ENCODE data around the gene GNG8.

GNG8 gene

DNA sequence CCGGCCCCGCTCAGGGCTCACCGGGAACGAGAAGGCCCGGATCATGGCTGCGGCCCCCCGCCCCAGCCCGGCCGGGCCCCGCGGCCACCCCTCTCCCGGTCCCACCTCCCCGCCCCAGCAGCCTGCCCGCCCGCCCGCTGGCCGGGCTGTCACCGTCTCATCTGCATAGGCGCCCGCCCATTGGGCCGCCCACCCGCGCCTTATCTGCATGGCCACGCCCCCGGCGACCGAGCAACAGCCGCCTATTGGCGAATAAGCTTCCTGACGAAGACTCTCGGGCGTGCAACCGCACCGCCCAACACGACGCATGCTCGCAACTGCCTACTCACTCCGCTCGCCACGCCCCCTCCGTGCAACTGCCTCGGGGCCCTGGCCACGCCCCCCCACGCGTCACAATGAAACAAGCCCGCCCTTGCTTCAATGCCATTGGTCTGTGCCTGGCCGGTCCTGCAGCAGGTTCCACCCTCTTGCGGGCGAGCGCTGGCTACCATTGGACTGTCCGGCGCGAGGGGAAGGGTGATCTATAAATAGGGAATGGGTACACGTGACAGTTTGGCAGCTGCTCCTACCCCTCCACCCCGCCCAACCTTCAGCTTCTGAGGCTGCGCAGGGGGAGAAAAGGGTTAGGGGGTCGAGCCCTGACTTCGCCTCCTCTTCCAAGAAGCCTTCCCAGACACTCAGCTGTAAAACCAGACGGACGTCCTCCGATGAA is 25.2 kb upstream of the GNG8 start, which contains the start of gene DACT3 (continued):
- TF ChIP-seq, protein P1, sequence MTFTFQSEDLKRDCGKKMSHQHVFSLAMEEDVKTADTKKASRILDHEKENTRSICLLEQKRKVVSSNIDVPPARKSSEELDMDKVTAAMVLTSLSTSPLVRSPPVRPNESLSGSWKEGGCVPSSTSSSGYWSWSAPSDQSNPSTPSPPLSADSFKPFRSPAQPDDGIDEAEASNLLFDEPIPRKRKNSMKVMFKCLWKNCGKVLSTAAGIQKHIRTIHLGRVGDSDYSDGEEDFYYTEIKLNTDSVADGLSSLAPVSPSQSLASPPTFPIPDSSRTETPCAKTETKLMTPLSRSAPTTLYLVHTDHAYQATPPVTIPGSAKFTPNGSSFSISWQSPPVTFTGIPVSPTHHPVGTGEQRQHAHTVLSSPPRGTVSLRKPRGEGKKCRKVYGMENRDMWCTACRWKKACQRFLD (tag by site-specific recombination; IDR thresholded peaks at IDR 0.05) = no peak
- TF ChIP-seq ZNF777 (tag by site-specific recombination; IDR thresholded peaks at IDR 0.05; ENCODE audit: borderline replicate concordance) = no peak
- TF ChIP-seq ZNF175 (tag by site-specific recombination; IDR thresholded peaks at IDR 0.05) = no peak
- no peak for TF ChIP-seq ZNF629 (tag by site-specific recombination; IDR thresholded peaks at IDR 0.05)
- TF ChIP-seq, protein P2, sequence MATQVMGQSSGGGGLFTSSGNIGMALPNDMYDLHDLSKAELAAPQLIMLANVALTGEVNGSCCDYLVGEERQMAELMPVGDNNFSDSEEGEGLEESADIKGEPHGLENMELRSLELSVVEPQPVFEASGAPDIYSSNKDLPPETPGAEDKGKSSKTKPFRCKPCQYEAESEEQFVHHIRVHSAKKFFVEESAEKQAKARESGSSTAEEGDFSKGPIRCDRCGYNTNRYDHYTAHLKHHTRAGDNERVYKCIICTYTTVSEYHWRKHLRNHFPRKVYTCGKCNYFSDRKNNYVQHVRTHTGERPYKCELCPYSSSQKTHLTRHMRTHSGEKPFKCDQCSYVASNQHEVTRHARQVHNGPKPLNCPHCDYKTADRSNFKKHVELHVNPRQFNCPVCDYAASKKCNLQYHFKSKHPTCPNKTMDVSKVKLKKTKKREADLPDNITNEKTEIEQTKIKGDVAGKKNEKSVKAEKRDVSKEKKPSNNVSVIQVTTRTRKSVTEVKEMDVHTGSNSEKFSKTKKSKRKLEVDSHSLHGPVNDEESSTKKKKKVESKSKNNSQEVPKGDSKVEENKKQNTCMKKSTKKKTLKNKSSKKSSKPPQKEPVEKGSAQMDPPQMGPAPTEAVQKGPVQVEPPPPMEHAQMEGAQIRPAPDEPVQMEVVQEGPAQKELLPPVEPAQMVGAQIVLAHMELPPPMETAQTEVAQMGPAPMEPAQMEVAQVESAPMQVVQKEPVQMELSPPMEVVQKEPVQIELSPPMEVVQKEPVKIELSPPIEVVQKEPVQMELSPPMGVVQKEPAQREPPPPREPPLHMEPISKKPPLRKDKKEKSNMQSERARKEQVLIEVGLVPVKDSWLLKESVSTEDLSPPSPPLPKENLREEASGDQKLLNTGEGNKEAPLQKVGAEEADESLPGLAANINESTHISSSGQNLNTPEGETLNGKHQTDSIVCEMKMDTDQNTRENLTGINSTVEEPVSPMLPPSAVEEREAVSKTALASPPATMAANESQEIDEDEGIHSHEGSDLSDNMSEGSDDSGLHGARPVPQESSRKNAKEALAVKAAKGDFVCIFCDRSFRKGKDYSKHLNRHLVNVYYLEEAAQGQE (tag by site-specific recombination; IDR thresholded peaks at IDR 0.05) = no peak
- TF ChIP-seq, protein P3, sequence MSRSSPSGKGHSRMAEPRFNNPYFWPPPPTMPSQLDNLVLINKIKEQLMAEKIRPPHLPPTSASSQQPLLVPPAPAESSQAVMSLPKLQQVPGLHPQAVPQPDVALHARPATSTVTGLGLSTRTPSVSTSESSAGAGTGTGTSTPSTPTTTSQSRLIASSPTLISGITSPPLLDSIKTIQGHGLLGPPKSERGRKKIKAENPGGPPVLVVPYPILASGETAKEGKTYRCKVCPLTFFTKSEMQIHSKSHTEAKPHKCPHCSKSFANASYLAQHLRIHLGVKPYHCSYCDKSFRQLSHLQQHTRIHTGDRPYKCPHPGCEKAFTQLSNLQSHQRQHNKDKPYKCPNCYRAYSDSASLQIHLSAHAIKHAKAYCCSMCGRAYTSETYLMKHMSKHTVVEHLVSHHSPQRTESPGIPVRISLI (tag by site-specific recombination; IDR thresholded peaks at IDR 0.05) = no peak
- no peak for TF ChIP-seq ZSCAN30 (tag by site-specific recombination; IDR thresholded peaks at IDR 0.05)
- no peak; the same call in 1 of the 2 replicates for TF ChIP-seq ZNF561 (tag by site-specific recombination; IDR thresholded peaks at IDR 0.05; ENCODE audit: borderline replicate concordance)
- TF ChIP-seq ZNF157 (tag by site-specific recombination; IDR thresholded peaks at IDR 0.05) = no peak
- peak; percentile 1; the same call in 1 of the 2 replicates for TF ChIP-seq GLIS2 (tag by site-specific recombination; IDR thresholded peaks at IDR 0.05)
- no peak for TF ChIP-seq ZNF266 (tag by site-specific recombination; IDR thresholded peaks at IDR 0.05; ENCODE audit: low read depth)
- TF ChIP-seq, protein P4, sequence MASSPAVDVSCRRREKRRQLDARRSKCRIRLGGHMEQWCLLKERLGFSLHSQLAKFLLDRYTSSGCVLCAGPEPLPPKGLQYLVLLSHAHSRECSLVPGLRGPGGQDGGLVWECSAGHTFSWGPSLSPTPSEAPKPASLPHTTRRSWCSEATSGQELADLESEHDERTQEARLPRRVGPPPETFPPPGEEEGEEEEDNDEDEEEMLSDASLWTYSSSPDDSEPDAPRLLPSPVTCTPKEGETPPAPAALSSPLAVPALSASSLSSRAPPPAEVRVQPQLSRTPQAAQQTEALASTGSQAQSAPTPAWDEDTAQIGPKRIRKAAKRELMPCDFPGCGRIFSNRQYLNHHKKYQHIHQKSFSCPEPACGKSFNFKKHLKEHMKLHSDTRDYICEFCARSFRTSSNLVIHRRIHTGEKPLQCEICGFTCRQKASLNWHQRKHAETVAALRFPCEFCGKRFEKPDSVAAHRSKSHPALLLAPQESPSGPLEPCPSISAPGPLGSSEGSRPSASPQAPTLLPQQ (tag by site-specific recombination; IDR thresholded peaks at IDR 0.05) = no peak; the same call in 1 of the 2 replicates
- TF ChIP-seq, protein P5, sequence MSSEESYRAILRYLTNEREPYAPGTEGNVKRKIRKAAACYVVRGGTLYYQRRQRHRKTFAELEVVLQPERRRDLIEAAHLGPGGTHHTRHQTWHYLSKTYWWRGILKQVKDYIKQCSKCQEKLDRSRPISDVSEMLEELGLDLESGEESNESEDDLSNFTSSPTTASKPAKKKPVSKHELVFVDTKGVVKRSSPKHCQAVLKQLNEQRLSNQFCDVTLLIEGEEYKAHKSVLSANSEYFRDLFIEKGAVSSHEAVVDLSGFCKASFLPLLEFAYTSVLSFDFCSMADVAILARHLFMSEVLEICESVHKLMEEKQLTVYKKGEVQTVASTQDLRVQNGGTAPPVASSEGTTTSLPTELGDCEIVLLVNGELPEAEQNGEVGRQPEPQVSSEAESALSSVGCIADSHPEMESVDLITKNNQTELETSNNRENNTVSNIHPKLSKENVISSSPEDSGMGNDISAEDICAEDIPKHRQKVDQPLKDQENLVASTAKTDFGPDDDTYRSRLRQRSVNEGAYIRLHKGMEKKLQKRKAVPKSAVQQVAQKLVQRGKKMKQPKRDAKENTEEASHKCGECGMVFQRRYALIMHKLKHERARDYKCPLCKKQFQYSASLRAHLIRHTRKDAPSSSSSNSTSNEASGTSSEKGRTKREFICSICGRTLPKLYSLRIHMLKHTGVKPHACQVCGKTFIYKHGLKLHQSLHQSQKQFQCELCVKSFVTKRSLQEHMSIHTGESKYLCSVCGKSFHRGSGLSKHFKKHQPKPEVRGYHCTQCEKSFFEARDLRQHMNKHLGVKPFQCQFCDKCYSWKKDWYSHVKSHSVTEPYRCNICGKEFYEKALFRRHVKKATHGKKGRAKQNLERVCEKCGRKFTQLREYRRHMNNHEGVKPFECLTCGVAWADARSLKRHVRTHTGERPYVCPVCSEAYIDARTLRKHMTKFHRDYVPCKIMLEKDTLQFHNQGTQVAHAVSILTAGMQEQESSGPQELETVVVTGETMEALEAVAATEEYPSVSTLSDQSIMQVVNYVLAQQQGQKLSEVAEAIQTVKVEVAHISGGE (tag by site-specific recombination; conservative IDR thresholded peaks at IDR 0.05; ENCODE audit: low read depth) = peak; percentile 33; the same call in 1 of the 2 replicates
- TF ChIP-seq PBX3 (CRISPR knock-in tag; IDR thresholded peaks at IDR 0.05) = no peak
- TF ChIP-seq, protein P6, sequence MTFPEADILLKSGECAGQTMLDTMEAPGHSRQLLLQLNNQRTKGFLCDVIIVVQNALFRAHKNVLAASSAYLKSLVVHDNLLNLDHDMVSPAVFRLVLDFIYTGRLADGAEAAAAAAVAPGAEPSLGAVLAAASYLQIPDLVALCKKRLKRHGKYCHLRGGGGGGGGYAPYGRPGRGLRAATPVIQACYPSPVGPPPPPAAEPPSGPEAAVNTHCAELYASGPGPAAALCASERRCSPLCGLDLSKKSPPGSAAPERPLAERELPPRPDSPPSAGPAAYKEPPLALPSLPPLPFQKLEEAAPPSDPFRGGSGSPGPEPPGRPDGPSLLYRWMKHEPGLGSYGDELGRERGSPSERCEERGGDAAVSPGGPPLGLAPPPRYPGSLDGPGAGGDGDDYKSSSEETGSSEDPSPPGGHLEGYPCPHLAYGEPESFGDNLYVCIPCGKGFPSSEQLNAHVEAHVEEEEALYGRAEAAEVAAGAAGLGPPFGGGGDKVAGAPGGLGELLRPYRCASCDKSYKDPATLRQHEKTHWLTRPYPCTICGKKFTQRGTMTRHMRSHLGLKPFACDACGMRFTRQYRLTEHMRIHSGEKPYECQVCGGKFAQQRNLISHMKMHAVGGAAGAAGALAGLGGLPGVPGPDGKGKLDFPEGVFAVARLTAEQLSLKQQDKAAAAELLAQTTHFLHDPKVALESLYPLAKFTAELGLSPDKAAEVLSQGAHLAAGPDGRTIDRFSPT (tag by site-specific recombination; IDR thresholded peaks at IDR 0.05) = no peak
- TF ChIP-seq ZNF544 (tag by site-specific recombination; IDR thresholded peaks at IDR 0.05) = no peak
- TF ChIP-seq ZNF16 (tag by site-specific recombination; IDR thresholded peaks at IDR 0.05; ENCODE audit: low read depth) = no peak
- no peak for TF ChIP-seq AEBP2 (tag by site-specific recombination; IDR thresholded peaks at IDR 0.05; ENCODE audit: borderline replicate concordance)
- no peak; the same call in 1 of the 2 replicates for TF ChIP-seq KLF8 (tag by site-specific recombination; IDR thresholded peaks at IDR 0.05)
- no peak for TF ChIP-seq ZNF658 (tag by site-specific recombination; IDR thresholded peaks at IDR 0.05)
- no peak for TF ChIP-seq ZNF645 (tag by site-specific recombination; IDR thresholded peaks at IDR 0.05)

All from HEK293 (cell line).